Mammary epithelial cell (primary cell): ENCODE results near the gene MYCBP.

Source experiments
- CTCF ChIP-seq, 2 donors: IDR thresholded peaks in 1 of 2; conservative IDR thresholded peaks in 1 of 2; 2 replicates each; pipeline ENCODE4 v1.5.1; 2011 to 2012; ENCODE audit warnings: inconsistent platforms in 2 of 2, low read length in 2 of 2, mild to moderate bottlenecking in 2 of 2, control low read depth in 1 of 2, low read depth in 1 of 2; ENCODE audit not compliant: insufficient read depth in 1 of 2; ENCODE audit errors: extremely low read depth in 1 of 2
- EZH2 ChIP-seq: IDR thresholded peaks from 2 replicates; pipeline ENCODE4 v1.6.1; 2012; ENCODE audit warnings: low read length, inconsistent platforms, borderline replicate concordance

GRCh38 chr1:38889589-38889988 is 16.4 kb upstream of the MYCBP start:
- TF ChIP-seq CTCF (conservative IDR thresholded peaks at IDR 0.05 in 1 of 2, IDR thresholded peaks at IDR 0.05 in 1 of 2; ENCODE audit: extremely low read depth in 1 of 2, insufficient read depth in 1 of 2, low read depth in 1 of 2, low read length in 2 of 2) (no peak), EZH2 (no peak)
